ENCODE data around the gene TNNT3. TPM values are rescaled to one million over a fixed set of nuclear protein-coding genes. Genes with fewer than 3 reads are reported as not detected.

TNNT3 gene
- total RNA-seq, 4 donors from 2014 or later, result 1.2 to 6.6 (median 4.1) TPM

GRCh38 chr11:1943576-1943975, 24.1 kb downstream of the TNNT3 start:
- TF ChIP-seq CTCF (IDR thresholded peaks at IDR 0.05), result no peak
- TF ChIP-seq POLR2A (IDR thresholded peaks at IDR 0.05), result no peak
- DNase-seq (ENCODE audit: low spot score in 2 of 2), result peak in 1 of 2 donors; percentile 81
- 54 to 55% methylated on average over 13 to 14 of the region's 15 CpGs for WGBS, 2 donors
- intact Hi-C loops (cut with DNase I; ENCODE audit: low total_unique reads), result no loop called here
- no peak overlapping the region for H3K4me3 ChIP-seq (ENCODE audit: low read depth, poor library complexity, severe bottlenecking)

- WGBS, 2 donors, result 28 to 32% methylated on average over 9 of the region's 9 CpGs
- intact Hi-C loops (cut with DNase I; ENCODE audit: low total_unique reads), result no loop called here
- peak in 1 of 2 donors; percentile 84 for DNase-seq (ENCODE audit: low spot score in 2 of 2)
- TF ChIP-seq CTCF (IDR thresholded peaks at IDR 0.05) (no peak), POLR2A (IDR thresholded peaks at IDR 0.05) (no peak)
- no peak overlapping the region for H3K4me3 ChIP-seq (ENCODE audit: low read depth, poor library complexity, severe bottlenecking)
These were observed 24.5 kb downstream of the TNNT3 start for GRCh38 chr11:1943977-1944376.

- no CpG with 5 or more reads among the region's 85 CpGs for WGBS, 2 donors
- intact Hi-C loops (cut with DNase I; ENCODE audit: low total_unique reads), result no loop called here
These were observed 27.4 kb downstream of the TNNT3 start, which contains the start of gene MRPL23 for GRCh38 chr11:1946812-1947484. MRPL23 (plus strand) TSS chr11:1947332; CDS start chr11:1947363, 31 bp downstream.

GRCh38 chr11:1947592-1948237, 28.2 kb downstream of the TNNT3 start:
- no peak for DNase-seq (ENCODE audit: low spot score in 2 of 2)
- no peak overlapping the region for H3K4me3 ChIP-seq (ENCODE audit: low read depth, poor library complexity, severe bottlenecking)
- intact Hi-C loops (cut with DNase I; ENCODE audit: low total_unique reads), result no loop called here
- WGBS, 2 donors, result no CpG with 5 or more reads among the region's 36 CpGs
- no peak for TF ChIP-seq POLR2A (IDR thresholded peaks at IDR 0.05)
- no peak for TF ChIP-seq CTCF (IDR thresholded peaks at IDR 0.05)

More at GRCh38 chr11:1946812-1947484, 27.4 kb downstream of the TNNT3 start, which contains the start of gene MRPL23:
- peak in 1 of 2 donors; percentile 20 for DNase-seq (ENCODE audit: low spot score in 2 of 2)
- no peak within 1 kb of the TSS for H3K4me3 ChIP-seq (ENCODE audit: low read depth, poor library complexity, severe bottlenecking)
- TF ChIP-seq POLR2A (IDR thresholded peaks at IDR 0.05) (no peak), CTCF (IDR thresholded peaks at IDR 0.05) (no peak)

- TF ChIP-seq CTCF (IDR thresholded peaks at IDR 0.05), result no peak
- no peak for TF ChIP-seq POLR2A (IDR thresholded peaks at IDR 0.05)
- DNase-seq (ENCODE audit: low spot score in 2 of 2), result no peak
- intact Hi-C loops (cut with DNase I; ENCODE audit: low total_unique reads), result no loop called here
- H3K4me3 ChIP-seq (ENCODE audit: low read depth, poor library complexity, severe bottlenecking), result no peak overlapping the region
- no CpG with 5 or more reads among the region's 11 CpGs for WGBS, 2 donors
These were observed 28.9 kb downstream of the TNNT3 start for GRCh38 chr11:1948389-1948788.
